ENCODE data around the gene RDH14. TPM values are rescaled to one million over a fixed set of nuclear protein-coding genes. Genes with fewer than 3 reads are reported as not detected.

RDH14 gene
- total RNA-seq, 1 donor from 2014 or later: 14.2 TPM

DNA sequence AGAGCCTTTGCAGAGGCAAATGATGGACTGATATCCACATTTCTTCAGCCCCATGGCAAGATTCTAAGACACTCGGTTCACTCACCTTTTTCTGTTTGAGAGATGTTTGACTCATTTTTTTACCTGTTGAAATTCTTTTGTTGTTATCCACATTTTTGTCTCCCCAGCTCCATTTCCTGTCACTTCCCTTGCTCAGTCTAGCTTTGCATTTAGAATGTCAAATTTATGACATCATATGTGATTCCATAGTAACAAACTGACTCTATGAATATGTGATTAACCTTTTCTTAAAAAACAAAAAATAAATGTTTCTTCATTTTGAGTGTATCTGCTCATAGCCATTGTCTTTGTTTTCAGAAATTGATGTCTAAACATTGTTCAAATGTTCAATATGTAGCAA is 28.9 kb upstream of the RDH14 start, which contains the start of gene NT5C1B:
NT5C1B (minus strand) TSS at position 216 of the 400 bp plus-strand sequence; CDS start at position 115, 101 bp downstream.
- Mint-ChIP-seq H3K9me3 (peaks cover 12% of the 10 kb centered on the region), H3K27ac (no peak within 1 kb of the TSS), H3K36me3 (ENCODE audit: low read depth) (peaks cover 3% of the 10 kb centered on the region), H3K27me3 (no peaks in the 10 kb centered on the region), H3K4me3 (no peak within 1 kb of the TSS), H3K4me1 (no peaks in the 10 kb centered on the region)
- intact Hi-C loops (cut with micrococcal nuclease): no loop called here
- no peak for DNase-seq

DNA sequence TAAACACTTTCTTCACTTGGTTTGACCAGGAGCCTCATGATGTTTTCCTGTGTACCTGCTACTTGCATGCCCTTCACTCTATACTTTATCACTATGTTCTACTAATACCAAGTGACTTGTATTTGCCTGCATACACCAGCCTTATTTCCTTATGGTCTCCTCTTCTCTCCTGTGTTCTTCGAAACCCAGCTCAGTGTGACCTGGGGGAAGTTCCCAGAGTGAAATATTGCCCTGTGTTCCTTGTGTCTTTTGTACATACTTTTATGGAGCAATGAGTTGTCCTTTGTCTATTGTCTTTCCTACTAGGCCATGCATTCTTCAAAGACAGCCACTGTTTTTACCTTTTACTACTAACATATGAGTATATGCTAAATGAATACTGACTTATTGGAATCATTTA is 28.3 kb upstream of the RDH14 start:
- intact Hi-C loops (cut with micrococcal nuclease): no loop called here
- Mint-ChIP-seq H3K36me3 (ENCODE audit: low read depth) (peaks cover 3% of the 10 kb centered on the region), H3K4me1 (no peaks in the 10 kb centered on the region), H3K27me3 (no peaks in the 10 kb centered on the region), H3K27ac (no peak overlapping the region), H3K4me3 (no peak overlapping the region), H3K9me3 (peaks cover 12% of the 10 kb centered on the region)
- DNase-seq: no peak

- H3K4me1 Mint-ChIP-seq: no peaks in the 10 kb centered on the region
- no peak overlapping the region for H3K27ac Mint-ChIP-seq
- H3K9me3 Mint-ChIP-seq: peaks cover 12% of the 10 kb centered on the region
- H3K36me3 Mint-ChIP-seq (ENCODE audit: low read depth): peaks cover 2% of the 10 kb centered on the region
- DNase-seq: no peak
- H3K4me3 Mint-ChIP-seq: no peak overlapping the region
- intact Hi-C loops (cut with micrococcal nuclease): no loop called here
- H3K27me3 Mint-ChIP-seq: no peaks in the 10 kb centered on the region
These were observed 27.6 kb upstream of the RDH14 start for GRCh38 chr2:18588049-18588448.

GRCh38 chr2:18585526-18585925 is 25.1 kb upstream of the RDH14 start:
- intact Hi-C loops (cut with micrococcal nuclease): no loop called here
- Mint-ChIP-seq H3K27ac (no peak overlapping the region), H3K4me1 (no peaks in the 10 kb centered on the region), H3K4me3 (no peak overlapping the region), H3K36me3 (ENCODE audit: low read depth) (peaks cover 2% of the 10 kb centered on the region), H3K9me3 (peaks cover 8% of the 10 kb centered on the region), H3K27me3 (no peaks in the 10 kb centered on the region)
- no peak for DNase-seq

GRCh38 chr2:18584608-18584954 is 24.1 kb upstream of the RDH14 start:
- Mint-ChIP-seq H3K9me3 (peaks cover 9% of the 10 kb centered on the region), H3K4me1 (no peaks in the 10 kb centered on the region), H3K36me3 (ENCODE audit: low read depth) (peaks cover 2% of the 10 kb centered on the region), H3K4me3 (no peak overlapping the region), H3K27me3 (no peaks in the 10 kb centered on the region), H3K27ac (no peak overlapping the region)
- intact Hi-C loops (cut with micrococcal nuclease): no loop called here
- DNase-seq: no peak

DNA sequence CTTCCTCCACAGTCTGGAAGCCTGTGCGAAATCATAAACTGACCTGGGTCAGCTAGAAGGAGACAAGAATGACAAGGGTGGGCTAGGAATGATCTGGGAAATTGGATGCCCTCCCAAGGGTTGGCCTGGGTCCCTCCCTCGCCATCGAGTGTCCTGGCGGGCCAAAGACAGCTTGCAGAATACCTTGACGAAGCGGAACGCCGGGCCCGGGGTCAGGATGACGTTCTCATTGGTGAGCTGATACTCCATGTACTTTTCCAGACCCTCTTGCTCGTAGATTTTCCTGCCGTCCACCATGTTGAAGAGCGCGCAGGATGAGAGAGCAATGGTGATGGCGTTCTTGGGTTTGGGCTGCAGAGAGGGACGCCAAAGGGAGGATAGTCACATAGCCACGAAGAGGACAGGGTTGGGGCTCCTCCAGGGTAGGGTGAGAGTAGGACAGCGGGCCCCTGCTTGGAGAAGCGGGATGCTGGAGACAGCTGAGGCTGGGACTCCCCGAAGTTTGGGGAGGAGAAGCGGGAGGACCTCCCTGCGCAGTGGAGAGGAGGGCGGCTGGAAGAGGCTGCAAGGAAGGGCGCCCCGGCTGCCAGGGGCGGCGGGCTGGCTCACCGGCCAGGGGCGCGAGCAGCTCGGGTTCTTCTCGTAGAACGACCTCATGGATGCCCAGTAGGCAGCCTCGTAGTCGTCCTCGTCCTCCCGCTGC is 23.6 kb upstream of the RDH14 start:
- DNase-seq: no peak
- Mint-ChIP-seq H3K4me3 (no peak overlapping the region), H3K9me3 (peaks cover 14% of the 10 kb centered on the region), H3K27ac (no peak overlapping the region), H3K36me3 (ENCODE audit: low read depth) (peaks cover 2% of the 10 kb centered on the region), H3K4me1 (no peaks in the 10 kb centered on the region), H3K27me3 (no peaks in the 10 kb centered on the region)
- intact Hi-C loops (cut with micrococcal nuclease): no loop called here

DNA sequence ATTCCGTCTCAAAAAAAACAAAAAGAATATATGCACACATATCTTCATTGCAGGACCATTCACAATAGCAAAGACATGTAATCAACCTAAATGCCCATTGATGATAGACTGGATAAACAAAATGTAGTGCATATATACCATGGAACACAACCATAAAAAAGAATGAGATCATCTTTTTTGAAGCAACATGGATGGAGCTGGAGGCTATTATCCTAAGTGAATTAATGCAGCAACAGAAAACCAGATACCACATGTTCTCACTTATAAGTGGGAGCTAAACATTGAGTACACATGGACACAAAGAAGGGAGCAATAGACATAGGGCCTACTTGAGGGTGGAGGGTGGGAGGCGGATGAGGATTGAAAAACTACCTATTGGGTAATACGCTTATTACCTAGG is 20.2 kb upstream of the RDH14 start:
- intact Hi-C loops (cut with micrococcal nuclease): no loop called here

GRCh38 chr2:18578033-18578432 is 17.6 kb upstream of the RDH14 start:
- intact Hi-C loops (cut with micrococcal nuclease): no loop called here
- Mint-ChIP-seq H3K4me3 (no peak overlapping the region), H3K4me1 (no peaks in the 10 kb centered on the region), H3K36me3 (ENCODE audit: low read depth) (peaks cover 2% of the 10 kb centered on the region), H3K9me3 (peaks cover 23% of the 10 kb centered on the region), H3K27me3 (peaks cover 1% of the 10 kb centered on the region), H3K27ac (no peak overlapping the region)
- DNase-seq: no peak

More for the DNA sequence above, 20.2 kb upstream of the RDH14 start:
- H3K4me1 Mint-ChIP-seq: no peaks in the 10 kb centered on the region
- H3K4me3 Mint-ChIP-seq: no peak overlapping the region
- peaks cover 1% of the 10 kb centered on the region for H3K27me3 Mint-ChIP-seq
- H3K9me3 Mint-ChIP-seq: peaks cover 28% of the 10 kb centered on the region
- peaks cover 3% of the 10 kb centered on the region for H3K36me3 Mint-ChIP-seq (ENCODE audit: low read depth)
- no peak for DNase-seq
- no peak overlapping the region for H3K27ac Mint-ChIP-seq

- peaks cover 12% of the 10 kb centered on the region for H3K9me3 Mint-ChIP-seq
- intact Hi-C loops (cut with micrococcal nuclease): loop anchor here (10.0 kb wide), 1 partner anchor 1429 kb away; the partner anchor contains the start of gene WDR35
- no peak for DNase-seq
- no peak overlapping the region for H3K27ac Mint-ChIP-seq
- no peaks in the 10 kb centered on the region for H3K4me1 Mint-ChIP-seq
- H3K27me3 Mint-ChIP-seq: no peaks in the 10 kb centered on the region
- H3K4me3 Mint-ChIP-seq: no peak overlapping the region
- peaks cover 20% of the 10 kb centered on the region for H3K36me3 Mint-ChIP-seq (ENCODE audit: low read depth)
These were observed 5.8 kb upstream of the RDH14 start for GRCh38 chr2:18566145-18566769.

DNA sequence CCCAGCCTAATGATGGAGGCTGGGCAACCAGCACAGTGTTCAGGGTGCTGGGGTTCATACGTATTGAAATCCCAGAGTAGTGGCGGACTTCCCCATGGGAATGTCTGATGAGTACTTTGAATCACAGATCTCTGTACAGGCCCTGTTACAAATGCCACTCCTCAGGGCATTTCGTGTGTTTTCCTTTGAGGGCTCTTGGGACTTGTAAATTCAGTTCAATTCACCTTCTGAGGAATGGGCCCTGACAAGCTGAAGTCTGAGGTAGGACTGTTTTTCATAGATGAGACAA is 288 bp upstream of the RDH14 start:
- Mint-ChIP-seq H3K4me1 (peaks cover 29% of the 10 kb centered on the region), H3K9me3 (peaks cover 7% of the 10 kb centered on the region), H3K27ac (peak overlapping the region; percentile 89), H3K27me3 (no peaks in the 10 kb centered on the region), H3K36me3 (ENCODE audit: low read depth) (peaks cover 23% of the 10 kb centered on the region), H3K4me3 (peak overlapping the region; percentile 94)
- intact Hi-C loops (cut with micrococcal nuclease): loop anchor here (1.0 to 10.0 kb wide), 4 partner anchors 788 to 1790 kb away; partner anchors contain the start of genes PUM2, TTC32 and WDR35
- no peak for DNase-seq

DNA sequence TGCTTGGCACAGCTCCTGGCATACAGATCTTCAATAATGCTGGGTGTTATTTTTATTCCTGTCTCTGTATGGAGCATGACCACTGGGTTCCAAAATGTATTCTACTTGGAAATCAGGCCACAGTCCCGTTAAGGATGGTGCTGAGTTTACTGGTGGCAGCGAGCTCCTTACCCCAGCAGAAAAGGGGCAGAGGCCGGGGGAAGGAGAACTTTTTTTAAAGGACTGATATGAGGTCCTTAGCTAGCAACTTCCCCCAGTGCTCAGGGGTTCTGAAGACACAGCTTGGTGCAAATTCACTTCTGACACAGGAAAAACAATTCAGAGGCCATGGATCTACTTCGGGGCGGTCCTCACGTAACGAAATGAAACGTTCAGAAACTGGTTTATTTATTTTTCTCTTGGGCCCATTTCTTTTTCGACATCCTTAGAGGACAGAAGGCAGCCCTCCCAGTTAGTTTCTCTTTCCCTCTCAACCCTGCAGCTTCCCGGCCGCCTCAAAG is 872 bp downstream of the RDH14 start:
- Mint-ChIP-seq H3K36me3 (ENCODE audit: low read depth) (peaks cover 24% of the 10 kb centered on the region), H3K27me3 (no peaks in the 10 kb centered on the region), H3K4me3 (peak overlapping the region; percentile 94), H3K9me3 (no peaks in the 10 kb centered on the region), H3K4me1 (peaks cover 29% of the 10 kb centered on the region), H3K27ac (peak overlapping the region; percentile 96)
- intact Hi-C loops (cut with micrococcal nuclease): loop anchor here (1.0 to 10.0 kb wide), 5 partner anchors 15 to 1791 kb away; partner anchors contain the start of genes PUM2, TTC32 and WDR35
- no peak for DNase-seq

DNA sequence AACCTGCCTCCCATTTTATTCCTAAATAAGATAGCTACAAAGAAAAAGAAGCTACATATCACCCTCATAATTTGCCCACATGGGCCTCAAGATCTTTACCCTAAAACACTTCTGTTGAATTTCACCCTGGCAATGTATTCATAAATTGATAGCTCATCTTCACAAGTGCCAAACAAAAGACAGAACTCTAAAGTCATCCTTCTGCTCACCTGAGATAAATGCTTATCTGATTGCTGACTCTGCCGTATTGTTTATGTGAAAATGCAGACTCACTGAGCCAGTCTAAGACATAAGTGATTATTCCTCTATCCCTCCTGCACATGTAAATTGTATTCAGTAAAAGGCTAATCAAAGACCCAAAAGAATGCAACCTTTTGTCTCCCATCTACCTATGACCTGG is 2.0 kb downstream of the RDH14 start:
- intact Hi-C loops (cut with micrococcal nuclease): loop anchor here (2.0 kb wide), 1 partner anchor 14 kb away; no protein-coding TSS in a partner anchor
- H3K36me3 Mint-ChIP-seq (ENCODE audit: low read depth): peaks cover 27% of the 10 kb centered on the region
- peaks cover 29% of the 10 kb centered on the region for H3K4me1 Mint-ChIP-seq
- H3K9me3 Mint-ChIP-seq: no peaks in the 10 kb centered on the region
- peak overlapping the region; percentile 94 for H3K4me3 Mint-ChIP-seq
- no peaks in the 10 kb centered on the region for H3K27me3 Mint-ChIP-seq
- DNase-seq: no peak
- no peak overlapping the region for H3K27ac Mint-ChIP-seq

GRCh38 chr2:18557121-18557520 is 3.3 kb downstream of the RDH14 start:
- no peaks in the 10 kb centered on the region for H3K27me3 Mint-ChIP-seq
- no peak overlapping the region for H3K27ac Mint-ChIP-seq
- H3K36me3 Mint-ChIP-seq (ENCODE audit: low read depth): peaks cover 28% of the 10 kb centered on the region
- H3K9me3 Mint-ChIP-seq: no peaks in the 10 kb centered on the region
- intact Hi-C loops (cut with micrococcal nuclease): no loop called here
- no peak overlapping the region for H3K4me3 Mint-ChIP-seq
- no peak for DNase-seq
- H3K4me1 Mint-ChIP-seq: peaks cover 32% of the 10 kb centered on the region

DNA sequence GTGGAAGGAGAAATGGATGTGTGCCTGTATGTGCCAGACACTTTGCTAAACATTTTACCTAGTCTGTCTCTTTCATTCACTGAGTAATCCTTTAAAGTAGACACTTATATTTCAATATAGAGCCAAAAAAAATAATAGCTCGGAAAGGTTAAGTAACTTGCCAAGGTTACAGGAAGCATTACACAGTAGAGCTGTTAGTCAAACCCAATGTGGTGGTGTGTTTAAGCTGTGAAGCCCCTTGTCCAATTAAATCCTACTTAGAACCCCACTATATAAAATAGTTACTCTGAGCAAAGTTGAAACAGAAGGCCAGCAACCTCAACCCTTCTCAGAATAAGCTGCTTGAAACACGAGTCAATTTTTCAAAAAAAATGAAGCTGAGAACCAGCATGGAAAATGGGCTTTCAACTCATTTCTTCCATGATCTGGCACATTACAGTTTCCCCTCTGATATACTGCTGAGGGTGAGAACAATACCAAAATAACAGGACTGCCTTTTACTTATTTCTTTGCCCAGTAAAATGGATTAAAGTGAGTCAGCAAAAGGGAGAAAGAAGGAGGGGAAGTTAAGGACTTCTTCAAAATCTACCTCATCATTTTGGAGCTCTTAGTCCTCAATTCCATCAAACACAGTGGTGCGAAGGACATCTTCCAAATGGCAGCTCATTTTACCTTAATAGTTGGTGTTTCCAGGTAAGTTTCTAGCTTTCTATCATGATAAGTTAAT is 7.9 kb downstream of the RDH14 start:
- no peaks in the 10 kb centered on the region for H3K9me3 Mint-ChIP-seq
- H3K36me3 Mint-ChIP-seq (ENCODE audit: low read depth): peaks cover 24% of the 10 kb centered on the region
- DNase-seq: no peak
- no peaks in the 10 kb centered on the region for H3K27me3 Mint-ChIP-seq
- H3K27ac Mint-ChIP-seq: peak overlapping the region; percentile 38
- H3K4me3 Mint-ChIP-seq: no peak overlapping the region
- H3K4me1 Mint-ChIP-seq: peaks cover 17% of the 10 kb centered on the region
- intact Hi-C loops (cut with micrococcal nuclease): no loop called here

Measured in activated CD4-positive, alpha-beta T cell treated with anti-CD3 and anti-CD28 coated beads, Interleukin-2, amount 10 ng/mL, durations not matched to agents 24 days and 14 days (primary cell).